ENCODE results near the gene TMEM26.

TMEM26 gene

DNA sequence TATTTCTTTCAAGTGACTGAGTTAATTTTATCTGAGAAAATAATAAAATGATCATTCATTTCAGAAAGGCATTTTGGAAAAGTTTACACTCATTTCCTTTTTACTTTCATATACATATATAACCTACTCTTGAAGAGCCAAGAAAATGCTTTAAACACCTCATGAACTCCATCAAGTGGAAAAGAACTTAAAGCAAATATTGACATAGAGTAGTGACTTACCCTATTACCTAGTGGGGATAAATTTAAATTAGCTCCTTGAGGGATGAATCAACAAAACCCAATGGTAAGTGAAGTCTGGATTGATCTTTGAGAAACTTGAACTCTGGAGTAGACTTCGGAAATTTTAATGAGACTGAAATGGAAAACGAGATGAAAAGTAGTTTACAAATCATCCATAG, 88.6 kb downstream of the TMEM26 start:
- H3K27ac ChIP-seq: no peak overlapping the region
- no peak for TF ChIP-seq ZFX (IDR thresholded peaks at IDR 0.05; ENCODE audit: borderline replicate concordance)
- TF ChIP-seq, protein P1, sequence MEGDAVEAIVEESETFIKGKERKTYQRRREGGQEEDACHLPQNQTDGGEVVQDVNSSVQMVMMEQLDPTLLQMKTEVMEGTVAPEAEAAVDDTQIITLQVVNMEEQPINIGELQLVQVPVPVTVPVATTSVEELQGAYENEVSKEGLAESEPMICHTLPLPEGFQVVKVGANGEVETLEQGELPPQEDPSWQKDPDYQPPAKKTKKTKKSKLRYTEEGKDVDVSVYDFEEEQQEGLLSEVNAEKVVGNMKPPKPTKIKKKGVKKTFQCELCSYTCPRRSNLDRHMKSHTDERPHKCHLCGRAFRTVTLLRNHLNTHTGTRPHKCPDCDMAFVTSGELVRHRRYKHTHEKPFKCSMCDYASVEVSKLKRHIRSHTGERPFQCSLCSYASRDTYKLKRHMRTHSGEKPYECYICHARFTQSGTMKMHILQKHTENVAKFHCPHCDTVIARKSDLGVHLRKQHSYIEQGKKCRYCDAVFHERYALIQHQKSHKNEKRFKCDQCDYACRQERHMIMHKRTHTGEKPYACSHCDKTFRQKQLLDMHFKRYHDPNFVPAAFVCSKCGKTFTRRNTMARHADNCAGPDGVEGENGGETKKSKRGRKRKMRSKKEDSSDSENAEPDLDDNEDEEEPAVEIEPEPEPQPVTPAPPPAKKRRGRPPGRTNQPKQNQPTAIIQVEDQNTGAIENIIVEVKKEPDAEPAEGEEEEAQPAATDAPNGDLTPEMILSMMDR (IDR thresholded peaks at IDR 0.05): no peak

DNA sequence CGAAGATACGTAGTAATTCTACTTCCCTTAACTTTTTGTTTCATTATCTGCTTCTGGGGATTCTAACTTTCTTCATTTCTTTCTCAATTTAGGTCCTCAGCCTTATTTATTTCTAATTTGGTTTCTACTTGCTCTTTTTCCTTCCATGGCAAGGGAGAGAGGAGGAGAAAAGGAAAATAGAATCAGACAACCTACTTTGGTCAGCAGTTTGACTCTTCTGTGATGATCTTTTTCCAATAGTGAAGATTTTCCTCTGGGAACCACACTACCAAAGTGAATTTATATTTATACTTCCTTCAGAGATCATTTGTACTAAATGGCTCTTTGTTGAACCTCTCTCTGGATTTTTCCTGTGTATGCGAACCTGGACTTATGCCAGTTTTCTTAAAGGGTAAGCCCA, 90.2 kb downstream of the TMEM26 start:
- TF ChIP-seq, protein P1 (IDR thresholded peaks at IDR 0.05): no peak
- H3K27ac ChIP-seq: no peak overlapping the region

DNA sequence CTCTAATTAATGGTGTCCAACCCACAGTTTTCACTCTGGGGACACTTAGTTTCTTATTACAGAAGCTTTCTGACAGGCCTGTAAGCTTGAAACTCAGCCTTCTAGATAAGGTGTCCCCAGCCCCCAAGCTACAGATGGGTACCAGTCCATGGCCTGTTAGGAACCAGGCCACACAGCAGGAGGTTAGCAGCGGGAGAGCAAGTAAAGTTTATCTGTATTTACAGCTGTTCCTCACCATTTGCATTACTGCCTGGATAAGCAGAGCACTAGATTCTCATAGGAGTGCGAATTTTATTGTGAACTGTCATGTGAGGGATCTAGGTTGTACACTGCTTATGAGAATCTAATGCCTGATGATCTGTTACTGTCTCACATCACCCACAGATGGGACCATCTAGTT, 93.7 kb downstream of the TMEM26 start:
- H3K27ac ChIP-seq: no peak overlapping the region
- no peak for TF ChIP-seq ZFX (IDR thresholded peaks at IDR 0.05; ENCODE audit: borderline replicate concordance)
- TF ChIP-seq, protein P1 (IDR thresholded peaks at IDR 0.05): no peak

DNA sequence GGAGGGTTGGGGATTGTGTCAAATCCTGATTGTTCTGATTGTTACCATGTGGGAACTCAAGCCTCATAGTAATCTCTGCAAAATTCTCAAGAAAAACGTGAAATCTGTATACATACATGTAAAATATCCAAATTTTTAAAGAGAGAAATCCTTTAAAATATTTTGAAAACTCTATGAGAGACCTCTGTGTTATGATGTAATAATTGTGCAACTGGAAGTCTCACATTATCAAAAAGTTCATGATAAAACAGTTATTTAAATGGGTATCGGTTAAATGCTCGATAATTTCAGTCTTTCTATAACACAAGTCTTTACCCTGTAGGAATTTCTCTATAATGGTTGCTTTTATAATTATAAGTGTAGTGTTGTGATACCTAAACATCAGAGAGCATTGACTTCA, 95.5 kb downstream of the TMEM26 start:
- TF ChIP-seq ZFX (IDR thresholded peaks at IDR 0.05; ENCODE audit: borderline replicate concordance): no peak
- TF ChIP-seq, protein P1 (IDR thresholded peaks at IDR 0.05): no peak

More for the DNA sequence above, 95.5 kb downstream of the TMEM26 start:
- H3K27ac ChIP-seq: no peak overlapping the region
